HEK293T (cell line): Measurements from ENCODE around the gene YWHAH.

ENCODE experiments used
- CTCF ChIA-PET: fragments of 350-600 bp; formaldehyde crosslinking; extraction: SDS; loops from one replicate; lab custom pipeline; 2021; ENCODE audit warnings: antibody characterized with exemption, inconsistent platforms; lab: Yijun Ruan, JAX
- POLR2A ChIA-PET: fragments of 350-600 bp; formaldehyde crosslinking; extraction: SDS; loops from one replicate; lab custom pipeline; 2020; ENCODE audit warnings: antibody characterized with exemption, inconsistent platforms; lab: Yijun Ruan, JAX
- DNase-seq: peaks from one replicate; pipeline ENCODE4 v3.0.0; 2012; ENCODE audit warnings: mixed read lengths; ENCODE audit errors: extremely low spot score
- ARNT ChIP-seq: fragments of 450-650 bp; IDR thresholded peaks from 2 replicates; pipeline ENCODE4 v1.6.1; 2017; ENCODE audit warnings: mild to moderate bottlenecking
- BHLHE40 ChIP-seq: fragments of 450-650 bp; IDR thresholded peaks from 2 replicates; pipeline ENCODE4 v1.6.1; 2016; ENCODE audit warnings: mild to moderate bottlenecking, moderate library complexity, borderline replicate concordance
- CTBP1 ChIP-seq: fragments of 450-650 bp; IDR thresholded peaks from 2 replicates; pipeline ENCODE4 v1.6.1; 2016; ENCODE audit warnings: borderline replicate concordance
- ELF4 ChIP-seq: fragments of 450-650 bp; IDR thresholded peaks from 2 replicates; pipeline ENCODE4 v1.6.1; 2017; ENCODE audit warnings: antibody characterized with exemption
- FOXA1 ChIP-seq: fragments of 450-650 bp; IDR thresholded peaks from 2 replicates; pipeline ENCODE4 v1.6.1; 2016; ENCODE audit warnings: mild to moderate bottlenecking
- FOXK2 ChIP-seq: fragments of 450-650 bp; IDR thresholded peaks from 2 replicates; pipeline ENCODE4 v1.6.1; 2016; ENCODE audit warnings: mild to moderate bottlenecking
- FOXM1 ChIP-seq: fragments of 450-650 bp; IDR thresholded peaks from 2 replicates; pipeline ENCODE4 v1.6.1; 2017; ENCODE audit warnings: mild to moderate bottlenecking, borderline replicate concordance
- HDGF ChIP-seq: fragments of 450-650 bp; IDR thresholded peaks from 2 replicates; pipeline ENCODE4 v1.6.1; 2017; ENCODE audit warnings: antibody characterized with exemption, borderline replicate concordance
- L3MBTL2 ChIP-seq: fragments of 450-650 bp; conservative IDR thresholded peaks from 2 replicates; pipeline ENCODE4 v1.6.1; 2016; ENCODE audit warnings: mild to moderate bottlenecking
- LEF1 ChIP-seq: fragments of 450-650 bp; IDR thresholded peaks from 2 replicates; pipeline ENCODE4 v1.6.1; 2017; ENCODE audit warnings: mild to moderate bottlenecking, borderline replicate concordance
- NFRKB ChIP-seq: fragments of 450-650 bp; IDR thresholded peaks from 2 replicates; pipeline ENCODE4 v1.6.1; 2016; ENCODE audit warnings: mild to moderate bottlenecking, moderate library complexity
- SP1 ChIP-seq: fragments of 450-650 bp; IDR thresholded peaks from 2 replicates; pipeline ENCODE4 v1.6.1; 2017
- SUZ12 ChIP-seq: fragments of 450-650 bp; IDR thresholded peaks from 2 replicates; pipeline ENCODE4 v1.6.1; 2016; ENCODE audit warnings: mild to moderate bottlenecking
- TARDBP ChIP-seq: fragments of 450-650 bp; IDR thresholded peaks from 2 replicates; pipeline ENCODE4 v1.6.1; 2016
- ZNF384 ChIP-seq: fragments of 450-650 bp; IDR thresholded peaks from 2 replicates; pipeline ENCODE4 v1.6.1; 2016
- TF ChIP-seq, protein P1 (sequence below): fragments of 450-650 bp; IDR thresholded peaks from 2 replicates; pipeline ENCODE4 v1.6.1; 2016

The YWHAH gene

DNA sequence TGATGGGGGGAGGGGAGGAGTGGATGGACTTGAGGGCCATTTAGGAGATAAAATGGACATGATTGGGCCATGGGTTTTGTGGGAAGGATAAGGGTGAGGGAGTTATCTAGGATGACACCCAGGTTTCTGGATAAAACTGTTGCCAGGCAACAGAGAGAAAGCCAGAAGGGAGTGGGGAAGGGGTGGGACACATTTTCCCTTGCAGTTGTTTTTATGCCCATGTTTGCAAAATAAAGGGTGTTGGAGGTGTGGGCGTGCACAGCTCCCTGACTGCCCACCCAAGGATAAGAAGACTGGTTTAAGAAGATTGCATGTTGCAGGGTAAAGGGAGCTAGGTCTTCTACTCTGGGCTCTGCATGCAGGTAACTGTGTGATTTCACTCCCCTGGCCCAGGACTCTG lies 18.3 kb upstream of the YWHAH start:
- DNase-seq, result no peak
- POLR2A ChIA-PET, result interaction anchor here (0.9 kb wide), 1 partner anchor 44 kb away, joined by 3 read pairs; no protein-coding TSS in a partner anchor
- TF ChIP-seq HDGF (no peak), ELF4 (no peak), LEF1 (no peak), L3MBTL2 (no peak), BHLHE40 (no peak), CTBP1 (no peak), FOXA1 (no peak), ZNF384 (no peak), SP1 (no peak), TARDBP (no peak), FOXM1 (no peak), NFRKB (no peak), FOXK2 (no peak)
- TF ChIP-seq, protein P1, sequence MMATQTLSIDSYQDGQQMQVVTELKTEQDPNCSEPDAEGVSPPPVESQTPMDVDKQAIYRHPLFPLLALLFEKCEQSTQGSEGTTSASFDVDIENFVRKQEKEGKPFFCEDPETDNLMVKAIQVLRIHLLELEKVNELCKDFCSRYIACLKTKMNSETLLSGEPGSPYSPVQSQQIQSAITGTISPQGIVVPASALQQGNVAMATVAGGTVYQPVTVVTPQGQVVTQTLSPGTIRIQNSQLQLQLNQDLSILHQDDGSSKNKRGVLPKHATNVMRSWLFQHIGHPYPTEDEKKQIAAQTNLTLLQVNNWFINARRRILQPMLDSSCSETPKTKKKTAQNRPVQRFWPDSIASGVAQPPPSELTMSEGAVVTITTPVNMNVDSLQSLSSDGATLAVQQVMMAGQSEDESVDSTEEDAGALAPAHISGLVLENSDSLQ, result no peak
- CTCF ChIA-PET, result no interaction called here

DNA sequence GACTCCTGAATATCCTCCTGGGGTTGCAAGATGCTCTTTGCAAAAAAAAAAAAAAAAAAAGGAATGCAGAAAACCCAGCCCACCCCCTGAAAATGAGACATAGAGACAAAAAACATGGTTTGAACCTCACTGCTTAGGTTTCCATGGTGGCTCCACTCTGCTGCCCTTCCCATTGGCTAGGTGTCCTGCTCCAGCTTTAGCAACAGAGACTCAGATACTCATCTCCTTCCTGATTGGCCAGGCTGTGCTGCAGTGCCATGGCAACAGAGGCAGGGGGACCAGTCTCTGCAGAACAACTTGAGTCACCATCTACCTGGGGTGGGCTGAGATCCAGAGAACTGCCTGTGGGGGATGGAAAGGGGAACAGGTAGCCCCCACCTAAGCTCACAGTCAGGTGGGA lies 17.4 kb upstream of the YWHAH start:
- TF ChIP-seq CTBP1 (no peak), LEF1 (no peak), SUZ12 (no peak), BHLHE40 (no peak), L3MBTL2 (no peak), ZNF384 (0 out of 2 replicates have a peak, but pooled peaks have one; percentile 18), FOXA1 (no peak), NFRKB (no peak), FOXM1 (no peak)
- POLR2A ChIA-PET, result interaction anchor here (0.9 kb wide), 1 partner anchor 43 kb away, joined by 3 read pairs; no protein-coding TSS in a partner anchor
- CTCF ChIA-PET, result no interaction called here
- DNase-seq, result peak; percentile 74

DNA sequence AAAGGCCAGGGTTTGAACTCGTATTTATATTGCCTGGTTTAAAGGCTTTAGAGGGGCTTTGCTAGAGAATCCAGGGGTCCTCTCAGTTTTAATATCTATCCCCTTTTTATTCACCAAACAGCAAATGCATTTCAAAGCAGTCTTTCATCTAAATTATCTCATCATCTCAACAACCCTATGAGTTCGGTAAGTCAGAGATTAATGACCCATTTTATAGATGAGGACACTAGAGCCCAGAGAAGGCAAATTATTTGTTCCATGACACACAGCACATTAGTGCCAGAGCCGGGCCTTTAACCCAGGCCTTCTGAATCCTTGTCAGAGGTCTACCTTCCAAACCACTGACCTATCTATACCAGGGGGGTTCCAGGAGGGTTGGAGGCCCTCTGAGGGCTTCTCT lies 16.8 kb upstream of the YWHAH start:
- ChIA-PET POLR2A (no interaction called here), CTCF (no interaction called here)
- TF ChIP-seq L3MBTL2, result no peak
- TF ChIP-seq, protein P1, result no peak
- TF ChIP-seq SUZ12, result no peak
- TF ChIP-seq HDGF, result no peak
- TF ChIP-seq BHLHE40, result no peak
- TF ChIP-seq FOXK2, result no peak
- no peak for TF ChIP-seq ELF4
- TF ChIP-seq ARNT, result no peak
- no peak for TF ChIP-seq CTBP1
- TF ChIP-seq TARDBP, result no peak
- no peak for TF ChIP-seq SP1
- no peak for TF ChIP-seq FOXA1
- no peak for TF ChIP-seq NFRKB
- TF ChIP-seq ZNF384, result no peak
- no peak for TF ChIP-seq LEF1
- TF ChIP-seq FOXM1, result no peak
- DNase-seq, result no peak

DNA sequence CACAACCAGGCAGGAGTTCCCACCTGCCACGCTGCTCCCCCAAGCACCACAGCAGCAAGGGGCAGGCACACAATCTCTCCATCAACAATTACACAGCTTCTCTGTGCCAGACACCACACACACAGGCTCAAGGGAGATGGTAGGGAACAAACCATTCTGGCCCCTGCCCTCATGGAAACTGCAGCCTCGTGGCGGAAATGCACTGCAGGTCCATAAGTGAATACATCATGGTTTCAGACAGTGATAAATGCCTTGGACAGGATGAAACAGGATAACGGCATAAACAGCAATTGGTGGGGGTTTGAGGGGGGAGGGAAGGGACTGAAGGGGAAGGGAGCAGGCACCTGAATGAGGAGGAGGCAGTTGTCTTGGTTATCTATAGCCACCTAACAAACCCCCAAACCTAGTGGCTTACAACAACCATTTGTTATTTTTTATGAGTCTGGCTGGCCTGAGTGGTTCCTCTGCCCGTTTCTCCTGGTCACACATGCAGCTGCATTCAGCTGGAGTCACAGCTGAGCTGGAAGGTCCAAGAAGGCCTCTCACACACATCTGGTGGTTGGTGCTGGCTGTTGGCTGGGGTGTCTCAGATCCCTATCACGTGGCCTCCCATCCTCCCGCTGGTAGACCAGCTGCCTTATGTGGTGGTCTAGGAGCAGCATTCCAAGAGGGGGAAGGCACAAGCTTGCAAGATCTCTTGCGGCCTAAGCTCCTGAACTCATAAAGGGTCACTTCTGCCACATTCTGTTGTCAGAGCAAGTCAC lies 15.0 kb upstream of the YWHAH start:
- ChIA-PET POLR2A (interaction anchor here (1.5 kb wide), 1 partner anchor 9 kb away, joined by 5 read pairs; no protein-coding TSS in a partner anchor), CTCF (interaction anchor here (0.7 kb wide), 2 partner anchors 212 to 1480 kb away, joined by 3 read pairs; no protein-coding TSS in a partner anchor)
- no peak for TF ChIP-seq FOXM1
- TF ChIP-seq, protein P1, result peak; percentile 41; the same call in 1 of the 2 replicates
- DNase-seq, result no peak

DNA sequence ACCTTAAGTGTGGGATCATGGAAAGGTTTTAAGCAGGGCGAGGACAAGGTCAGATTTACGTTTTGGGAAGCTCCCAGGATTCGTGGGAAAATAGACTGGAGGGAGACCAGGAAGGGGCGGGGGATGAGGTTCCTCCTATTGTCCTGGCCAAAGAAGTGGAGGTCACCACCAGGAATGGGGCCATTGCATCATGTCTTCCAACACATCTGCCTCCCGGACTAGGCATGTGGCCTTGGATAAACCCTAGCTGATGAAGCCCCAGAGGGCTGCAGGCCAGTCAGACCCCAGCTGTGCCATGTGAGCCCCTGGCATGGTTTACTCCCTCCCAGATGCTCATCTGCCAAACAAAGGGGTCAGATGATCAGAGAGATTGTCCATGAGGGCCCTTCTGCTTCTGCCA lies 11.5 kb upstream of the YWHAH start:
- ChIA-PET CTCF (no interaction called here), POLR2A (no interaction called here)
- no peak for TF ChIP-seq FOXM1
- no peak for TF ChIP-seq SUZ12
- TF ChIP-seq FOXA1, result no peak
- no peak for TF ChIP-seq LEF1
- TF ChIP-seq, protein P1, result no peak
- no peak for TF ChIP-seq ELF4
- TF ChIP-seq L3MBTL2, result no peak
- TF ChIP-seq HDGF, result no peak
- TF ChIP-seq NFRKB, result no peak
- TF ChIP-seq TARDBP, result no peak
- no peak for TF ChIP-seq ARNT
- no peak for TF ChIP-seq SP1
- TF ChIP-seq FOXK2, result no peak
- no peak for TF ChIP-seq BHLHE40
- TF ChIP-seq CTBP1, result no peak
- TF ChIP-seq ZNF384, result no peak
- no peak for DNase-seq
